HK-2 (cell line): ENCODE data around the gene DTX1.

Experiments
- DNase-seq: peaks from one replicate; pipeline ENCODE4 v3.0.0-alpha.2; 2018; ENCODE audit not compliant: unreplicated experiment

Gene DTX1

DNA sequence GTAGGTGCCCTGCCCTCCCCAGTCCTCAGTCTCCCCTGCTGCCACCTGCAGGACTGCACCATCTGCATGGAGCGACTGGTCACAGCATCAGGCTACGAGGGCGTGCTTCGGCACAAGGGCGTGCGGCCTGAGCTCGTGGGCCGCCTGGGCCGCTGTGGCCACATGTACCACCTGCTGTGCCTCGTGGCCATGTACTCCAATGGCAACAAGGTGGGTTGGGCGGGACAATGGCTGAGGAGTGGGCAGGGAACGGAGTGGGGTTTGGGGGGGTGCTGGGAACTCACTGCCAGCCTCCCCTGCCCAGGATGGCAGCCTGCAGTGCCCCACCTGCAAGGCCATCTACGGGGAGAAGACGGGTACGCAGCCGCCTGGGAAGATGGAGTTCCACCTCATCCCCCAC is 38.2 kb downstream of the DTX1 start:
- DNase-seq = no peak

- DNase-seq = no peak
Observed at GRCh38 chr12:113095405-113095804, 38.9 kb downstream of the DTX1 start.

GRCh38 chr12:113096675-113097461 is 40.3 kb downstream of the DTX1 start:
- no peak for DNase-seq

DNA sequence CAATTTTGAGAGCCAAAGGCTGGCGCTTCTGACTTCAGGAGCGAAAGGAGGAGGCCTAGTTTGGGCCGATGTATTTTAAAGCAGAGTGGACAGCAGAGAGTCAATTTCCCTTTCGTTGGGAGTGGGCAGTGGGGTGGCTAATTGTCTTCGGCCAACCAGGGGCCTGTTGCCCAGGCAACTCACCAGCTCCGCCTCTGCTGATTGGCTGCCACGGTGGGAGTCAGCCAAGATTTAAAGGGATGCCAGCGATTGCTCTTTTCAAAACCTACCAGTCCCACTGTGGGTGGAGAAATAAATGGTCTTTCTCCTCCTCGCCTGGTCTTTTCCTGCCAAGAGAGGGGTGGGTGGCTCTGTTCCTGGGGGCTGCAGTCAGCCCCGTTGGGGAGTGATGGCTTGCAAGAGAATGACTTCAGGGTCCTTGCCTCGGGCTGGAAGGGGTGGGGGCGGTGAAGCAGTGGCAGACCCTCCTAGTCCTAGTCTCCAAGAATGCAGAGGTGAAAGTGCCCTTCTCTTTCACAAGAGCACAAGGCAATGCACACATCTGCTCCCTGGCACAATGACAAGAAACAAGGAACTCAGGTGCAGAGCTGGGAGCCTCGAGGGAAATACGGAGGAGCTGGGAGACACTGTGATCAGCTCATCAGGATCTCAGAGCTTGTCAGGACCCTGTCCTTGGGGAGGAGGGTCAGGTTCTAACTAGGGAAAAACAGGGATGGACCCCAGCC is 41.3 kb downstream of the DTX1 start:
- DNase-seq = no peak

DNA sequence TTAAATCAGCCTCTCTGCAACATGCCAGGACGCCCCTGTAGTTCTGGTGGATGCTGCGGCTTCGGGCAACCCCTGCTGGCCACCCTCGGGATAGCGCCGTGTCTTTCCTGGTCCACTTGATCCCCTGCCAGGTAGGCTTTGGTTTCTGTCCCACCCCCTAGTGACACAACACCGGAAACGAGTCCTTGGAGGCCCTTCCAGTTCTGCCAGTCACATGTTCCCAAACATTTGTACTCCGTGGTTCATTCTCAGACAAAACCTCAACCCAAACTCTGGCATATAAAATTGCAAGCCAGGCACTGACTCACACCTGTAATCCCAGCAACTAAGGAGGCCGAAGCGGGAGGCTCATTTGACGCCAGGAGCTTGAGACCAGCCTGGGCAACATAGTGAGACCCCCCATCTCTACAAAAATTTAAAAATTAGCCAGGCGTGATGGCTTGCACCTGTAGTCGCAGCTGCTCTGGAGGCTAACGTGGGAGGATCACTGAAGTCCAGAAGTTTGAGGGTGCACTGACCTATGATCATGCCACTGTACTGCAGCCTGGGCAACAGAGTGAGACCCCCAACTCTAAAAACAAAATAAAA is 42.0 kb downstream of the DTX1 start:
- DNase-seq = peak; percentile 88

- DNase-seq = no peak
Observed at GRCh38 chr12:113099364-113099763, 42.8 kb downstream of the DTX1 start.

GRCh38 chr12:113099764-113100163 is 43.2 kb downstream of the DTX1 start:
- no peak for DNase-seq

DNA sequence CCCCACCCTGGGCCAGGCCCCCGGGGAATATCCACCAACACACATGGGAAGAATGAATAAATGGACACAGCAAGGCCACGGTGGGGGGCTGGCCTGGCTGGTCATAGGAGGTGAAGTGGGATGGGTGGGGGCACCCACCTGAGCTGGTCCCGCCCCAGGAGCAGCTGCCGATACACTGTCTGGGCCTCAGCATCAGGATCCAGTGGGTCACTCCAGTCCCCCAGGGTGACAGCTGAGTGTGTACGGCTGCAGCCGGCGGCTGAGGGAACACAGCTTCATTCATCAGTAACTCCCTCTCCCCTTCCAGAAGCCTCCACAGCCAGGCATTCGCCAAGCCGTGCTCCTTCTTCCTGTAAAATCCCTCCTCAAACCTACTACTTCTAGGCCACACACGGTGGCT is 45.2 kb downstream of the DTX1 start:
- no peak for DNase-seq

DNA sequence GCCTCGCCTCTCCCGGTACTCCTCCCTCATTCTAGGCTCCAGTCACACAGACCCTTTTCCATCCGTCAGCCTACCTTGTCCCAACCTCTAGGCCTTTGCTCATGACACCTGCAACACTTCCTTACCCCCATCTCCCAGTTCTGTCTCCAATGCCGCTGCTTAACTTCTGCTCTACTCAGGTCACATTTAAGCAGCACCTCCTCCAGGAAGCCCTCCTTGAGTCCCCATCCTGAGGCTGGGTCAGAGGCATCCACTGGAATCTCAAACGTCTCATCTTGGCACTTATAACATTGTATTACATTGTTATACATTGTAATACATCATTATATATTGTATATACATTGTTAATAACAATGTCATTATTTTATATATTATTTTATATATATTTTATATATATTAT is 46.3 kb downstream of the DTX1 start:
- no peak for DNase-seq

- no peak for DNase-seq
Observed at GRCh38 chr12:113103756-113104450, 47.4 kb downstream of the DTX1 start.

DNA sequence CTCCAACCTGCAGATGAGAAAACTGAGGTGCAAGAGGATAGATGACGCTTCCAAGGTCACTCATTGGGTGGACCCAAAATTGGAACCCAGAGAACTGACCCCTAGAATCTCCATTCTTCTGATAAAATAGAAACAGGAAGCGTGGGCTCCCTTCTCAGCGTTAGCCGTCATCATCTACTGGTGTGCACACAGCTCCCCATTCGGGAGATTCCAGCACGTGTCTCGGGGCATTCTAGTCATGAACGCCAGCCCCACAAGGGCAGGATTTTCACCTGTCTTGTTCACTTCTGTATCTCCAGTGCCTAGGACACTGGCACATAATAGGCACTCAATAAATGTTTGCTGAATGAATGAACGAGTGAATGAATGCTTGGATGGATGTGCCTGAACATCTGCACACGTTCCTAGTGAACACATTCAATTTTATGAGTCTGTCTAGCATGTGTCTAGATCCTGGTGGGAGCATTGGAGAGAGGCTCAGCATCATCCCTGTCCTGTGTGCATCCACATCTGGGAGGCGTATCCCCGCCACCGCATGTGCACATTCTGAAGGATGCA is 48.5 kb downstream of the DTX1 start:
- no peak for DNase-seq

GRCh38 chr12:113105606-113106271 is 49.2 kb downstream of the DTX1 start:
- DNase-seq = no peak

DNA sequence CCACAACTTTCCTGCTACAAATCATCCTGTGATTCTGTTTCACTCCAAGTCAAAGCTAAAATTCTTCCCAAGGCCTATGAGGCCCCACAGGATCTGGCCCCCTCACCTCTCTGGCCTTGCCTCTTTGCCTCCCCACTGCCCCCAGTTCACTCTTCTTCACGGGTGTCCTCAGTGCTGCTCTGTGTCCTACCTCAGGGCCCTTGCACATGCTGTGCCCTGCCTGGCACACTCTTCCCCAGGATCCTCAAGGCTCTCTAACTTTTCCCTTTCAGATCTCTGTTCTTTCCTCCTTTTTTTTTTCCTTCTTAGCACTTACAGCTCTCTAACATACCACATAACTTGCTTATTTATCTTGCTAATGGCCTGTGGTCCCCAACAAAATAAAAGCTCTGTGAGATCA is 49.8 kb downstream of the DTX1 start:
- DNase-seq = no peak

GRCh38 chr12:113108308-113108707 is 51.8 kb downstream of the DTX1 start:
- DNase-seq = no peak

GRCh38 chr12:113109360-113109759 is 52.8 kb downstream of the DTX1 start:
- DNase-seq = no peak

- no peak for DNase-seq
Observed at GRCh38 chr12:113109872-113110599, 53.5 kb downstream of the DTX1 start.

GRCh38 chr12:113111247-113111646 is 54.7 kb downstream of the DTX1 start:
- DNase-seq = no peak

DNA sequence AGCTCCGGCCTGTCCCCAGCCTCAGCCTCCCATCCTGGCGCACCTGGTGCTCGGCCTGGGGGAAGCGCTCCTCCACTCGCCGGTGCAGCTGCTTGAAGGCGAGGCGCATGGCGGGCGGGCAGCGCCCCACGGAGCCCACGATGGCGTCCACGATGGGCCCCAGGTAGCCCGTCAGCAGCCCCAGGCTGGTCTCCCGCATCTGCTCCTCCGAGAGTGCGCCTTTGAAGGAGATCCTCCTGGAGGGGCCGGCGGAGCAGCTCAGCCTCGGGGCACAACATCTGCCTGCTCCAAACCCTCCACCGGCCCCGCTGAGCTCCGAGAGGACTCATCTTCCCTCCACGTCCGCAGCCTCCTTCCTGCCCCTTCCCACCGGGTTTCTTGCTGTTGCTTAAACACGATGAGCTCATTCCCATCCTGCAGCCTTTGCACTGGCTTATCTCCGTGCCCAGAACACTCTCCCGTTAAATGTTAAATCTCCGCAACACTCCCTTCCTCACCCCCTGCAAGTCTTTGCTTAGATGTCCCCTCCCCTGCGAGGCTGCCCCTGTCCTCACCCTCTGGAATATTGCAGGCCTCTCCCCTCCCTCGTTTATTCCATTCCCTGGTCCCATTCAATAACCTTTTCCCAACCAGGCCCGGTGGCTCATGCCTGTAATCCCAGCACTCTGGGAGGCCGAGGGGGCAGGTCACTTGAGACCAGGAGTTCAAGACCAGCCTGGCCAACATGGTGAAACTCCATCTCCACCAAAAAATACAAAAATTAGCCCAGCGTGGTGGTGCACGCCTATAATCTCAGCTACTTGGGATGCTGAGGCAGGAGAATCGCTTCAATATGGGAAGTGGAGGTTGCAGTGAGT is 55.7 kb downstream of the DTX1 start:
- DNase-seq = no peak

- DNase-seq = no peak
Observed at GRCh38 chr12:113113397-113113796, 56.9 kb downstream of the DTX1 start.
